ENCODE data around the gene EVI2A.

The EVI2A gene

GRCh38 chr17:31339906-31340661, 18.7 kb upstream of the EVI2A start:
- H2AFZ ChIP-seq (ENCODE audit: low read depth, low read length): no peak overlapping the region
- H3K4me3 ChIP-seq (ENCODE audit: low read depth in 1 of 2, low read length in 2 of 2): no peak overlapping the region
- DNase-seq: no peak
- peaks cover 66% of the 10 kb centered on the region for H3K36me3 ChIP-seq (ENCODE audit: insufficient read depth, low read length)
- TF ChIP-seq EZH2 (IDR thresholded peaks at IDR 0.05; ENCODE audit: borderline replicate concordance, low read depth, low read length, severe bottlenecking) (no peak), CTCF (IDR thresholded peaks at IDR 0.05; ENCODE audit: borderline replicate concordance, extremely low read depth, low read length, poor library complexity, severe bottlenecking) (no peak)
- ATAC-seq (ENCODE audit: insufficient read depth, low read depth): no peak
- H3K9me3 ChIP-seq (ENCODE audit: insufficient read depth, low read length, severe bottlenecking): no peaks in the 10 kb centered on the region
- H4K20me1 ChIP-seq (ENCODE audit: insufficient read depth, low read length): no peaks in the 10 kb centered on the region
- no peak overlapping the region for H3K4me2 ChIP-seq (ENCODE audit: insufficient read depth, low read length)
- no peaks in the 10 kb centered on the region for H3K79me2 ChIP-seq (ENCODE audit: insufficient read depth, low read length)
- H3K4me1 ChIP-seq (ENCODE audit: insufficient read depth, low read length): no peaks in the 10 kb centered on the region
- H3K27me3 ChIP-seq (ENCODE audit: insufficient read depth, low read length, poor library complexity): no peaks in the 10 kb centered on the region
- no peak overlapping the region for H3K9ac ChIP-seq (ENCODE audit: low read depth, low read length)
- no peak overlapping the region for H3K27ac ChIP-seq (ENCODE audit: low read length)

GRCh38 chr17:31329221-31329620, 7.8 kb upstream of the EVI2A start:
- Histone ChIP-seq H3K27me3 (ENCODE audit: insufficient read depth, low read length, poor library complexity) (no peaks in the 10 kb centered on the region), H3K36me3 (ENCODE audit: insufficient read depth, low read length) (peaks cover 58% of the 10 kb centered on the region), H3K4me3 (ENCODE audit: low read depth in 1 of 2, low read length in 2 of 2) (no peak overlapping the region), H3K79me2 (ENCODE audit: insufficient read depth, low read length) (no peaks in the 10 kb centered on the region), H3K9ac (ENCODE audit: low read depth, low read length) (no peak overlapping the region), H3K4me2 (ENCODE audit: insufficient read depth, low read length) (no peak overlapping the region), H3K4me1 (ENCODE audit: insufficient read depth, low read length) (no peaks in the 10 kb centered on the region), H3K9me3 (ENCODE audit: insufficient read depth, low read length, severe bottlenecking) (no peaks in the 10 kb centered on the region), H3K27ac (ENCODE audit: low read length) (no peak overlapping the region), H2AFZ (ENCODE audit: low read depth, low read length) (no peak overlapping the region), H4K20me1 (ENCODE audit: insufficient read depth, low read length) (no peaks in the 10 kb centered on the region)
- ATAC-seq (ENCODE audit: insufficient read depth, low read depth): no peak
- DNase-seq: no peak
- TF ChIP-seq EZH2 (IDR thresholded peaks at IDR 0.05; ENCODE audit: borderline replicate concordance, low read depth, low read length, severe bottlenecking) (no peak), CTCF (IDR thresholded peaks at IDR 0.05; ENCODE audit: borderline replicate concordance, extremely low read depth, low read length, poor library complexity, severe bottlenecking) (no peak)

GRCh38 chr17:31328160-31328535, 6.7 kb upstream of the EVI2A start:
- no peaks in the 10 kb centered on the region for H4K20me1 ChIP-seq (ENCODE audit: insufficient read depth, low read length)
- H3K27me3 ChIP-seq (ENCODE audit: insufficient read depth, low read length, poor library complexity): no peaks in the 10 kb centered on the region
- H3K9me3 ChIP-seq (ENCODE audit: insufficient read depth, low read length, severe bottlenecking): no peaks in the 10 kb centered on the region
- ATAC-seq (ENCODE audit: insufficient read depth, low read depth) (no peak), DNase-seq (no peak)
- peaks cover 58% of the 10 kb centered on the region for H3K36me3 ChIP-seq (ENCODE audit: insufficient read depth, low read length)
- no peak overlapping the region for H3K4me2 ChIP-seq (ENCODE audit: insufficient read depth, low read length)
- TF ChIP-seq EZH2 (IDR thresholded peaks at IDR 0.05; ENCODE audit: borderline replicate concordance, low read depth, low read length, severe bottlenecking): no peak
- TF ChIP-seq CTCF (IDR thresholded peaks at IDR 0.05; ENCODE audit: borderline replicate concordance, extremely low read depth, low read length, poor library complexity, severe bottlenecking): no peak
- H3K4me3 ChIP-seq (ENCODE audit: low read depth in 1 of 2, low read length in 2 of 2): no peak overlapping the region
- H2AFZ ChIP-seq (ENCODE audit: low read depth, low read length): no peak overlapping the region
- H3K9ac ChIP-seq (ENCODE audit: low read depth, low read length): no peak overlapping the region
- H3K4me1 ChIP-seq (ENCODE audit: insufficient read depth, low read length): no peaks in the 10 kb centered on the region
- H3K79me2 ChIP-seq (ENCODE audit: insufficient read depth, low read length): peaks cover 2% of the 10 kb centered on the region; the same call in 1 of the 2 replicates
- no peak overlapping the region for H3K27ac ChIP-seq (ENCODE audit: low read length)
